ENCODE measurements around the gene NEK4. TPM values are rescaled to one million over a fixed set of nuclear protein-coding genes. Genes with fewer than 3 reads are reported as not detected.

NEK4 gene
- total RNA-seq, 5 donors from 2014 or later (not counting 1 experiment from before 2014, with no cell fraction given), result 14.1 to 23.9 (median 22.2) TPM

Other genes starting within 250 kb of the NEK4 start
- 10 to 100 TPM in 2 of 5 donors, 1 to 10 TPM in 3; 1.9 to 10.9 (median 7.4) TPM for gene NT5DC2, start 237.1 kb downstream of the NEK4 start, total RNA-seq
- gene UQCC5, start 234.3 kb downstream of the NEK4 start, total RNA-seq, result 10 to 100 TPM in 2 of 5 donors, 1 to 10 TPM in 3; 2.5 to 14.8 (median 9.8) TPM
- 10 to 100 TPM; 57.4 to 73.3 (median 63.3) TPM for gene PBRM1, start 85.0 kb downstream of the NEK4 start, total RNA-seq
- gene GNL3, start 84.9 kb downstream of the NEK4 start, total RNA-seq, result 100 to 1,000 TPM in 2 of 5 donors, 10 to 100 TPM in 3; 77.1 to 110 (median 86.6) TPM
- gene GLT8D1, start 65.1 kb downstream of the NEK4 start, total RNA-seq, result 10 to 100 TPM; 21.0 to 47.0 (median 39.1) TPM
- gene SPCS1, start 64.8 kb downstream of the NEK4 start, total RNA-seq, result 10 to 100 TPM; 61.8 to 85.8 (median 81.3) TPM
- gene ITIH1, start 6.7 kb upstream of the NEK4 start, total RNA-seq, result under 1 TPM in 2 of 5 donors, not detected in 3; 0.49 to 0.85 TPM
- under 1 TPM in 3 of 5 donors, not detected in 2; 0.23 to 0.88 (median 0.76) TPM for gene ITIH3, start 23.9 kb upstream of the NEK4 start, total RNA-seq
- gene ITIH4, start 59.7 kb upstream of the NEK4 start, total RNA-seq, result 10 to 100 TPM; 37.2 to 63.3 (median 41.0) TPM
- gene MUSTN1, start 64.1 kb upstream of the NEK4 start, total RNA-seq, result 10 to 100 TPM in 1 of 5 donors, 1 to 10 TPM in 4; 1.6 to 10.2 (median 4.1) TPM
- 10 to 100 TPM; 37.3 to 61.8 (median 52.9) TPM for gene STIMATE, start 126.6 kb upstream of the NEK4 start, total RNA-seq

Data from T-cell (primary cell).